KMS-11 (cell line): ENCODE data around the gene RAD1.

Experiments
- H2AFZ ChIP-seq: fragments of 200-600 bp; sonication (generic); 2 replicates; pipeline ENCODE4 v1.6.1; 2016; ENCODE audit warnings: antibody characterized with exemption, mixed run types, low read depth
- H3K27ac ChIP-seq: fragments of 200-600 bp; sonication (generic); 2 replicates; pipeline ENCODE4 v1.6.1; 2016; ENCODE audit warnings: mild to moderate bottlenecking, mixed run types
- H3K27me3 ChIP-seq: fragments of 200-600 bp; sonication (generic); 2 replicates; pipeline ENCODE4 v1.6.1; 2017; ENCODE audit warnings: mild to moderate bottlenecking, low read depth, mixed run types, moderate library complexity; ENCODE audit not compliant: insufficient read depth
- H3K36me3 ChIP-seq: fragments of 200-600 bp; sonication (generic); 2 replicates; pipeline ENCODE4 v1.6.1; 2017; ENCODE audit warnings: mild to moderate bottlenecking, mixed run types; ENCODE audit not compliant: insufficient read depth
- H3K4me1 ChIP-seq: fragments of 200-600 bp; sonication (generic); 2 replicates; pipeline ENCODE4 v1.6.1; 2016; ENCODE audit warnings: mild to moderate bottlenecking, low read depth, mixed run types; ENCODE audit not compliant: poor library complexity, severe bottlenecking
- H3K4me2 ChIP-seq: fragments of 200-600 bp; sonication (generic); 2 replicates; pipeline ENCODE4 v1.7.0; 2016; ENCODE audit warnings: mild to moderate bottlenecking, mixed run types
- H3K4me3 ChIP-seq: fragments of 200-600 bp; sonication (generic); IDR thresholded peaks from 2 replicates; pipeline ENCODE4 v1.6.1; 2017; ENCODE audit warnings: low read depth, low read length, mixed read lengths; ENCODE audit not compliant: insufficient read depth
- H3K79me2 ChIP-seq: fragments of 200-600 bp; sonication (generic); 2 replicates; pipeline ENCODE4 v1.6.1; 2016; ENCODE audit warnings: low read depth, mixed run types; ENCODE audit not compliant: insufficient read depth
- H3K9ac ChIP-seq: fragments of 200-600 bp; sonication (generic); 2 replicates; pipeline ENCODE4 v1.6.1; 2016; ENCODE audit warnings: mild to moderate bottlenecking, mixed run types
- H4K20me1 ChIP-seq: fragments of 200-600 bp; sonication (generic); 2 replicates; pipeline ENCODE4 v1.6.1; 2016; ENCODE audit warnings: mild to moderate bottlenecking, mixed run types; ENCODE audit not compliant: insufficient read depth
- TF ChIP-seq, protein P1 (sequence below): fragments of 200-600 bp; sonication (generic); conservative IDR thresholded peaks from 2 replicates; pipeline ENCODE4 v1.6.1; 2017; ENCODE audit warnings: low read depth, mild to moderate bottlenecking, antibody characterized with exemption, low read length, moderate library complexity, mixed read lengths

RAD1 gene

DNA sequence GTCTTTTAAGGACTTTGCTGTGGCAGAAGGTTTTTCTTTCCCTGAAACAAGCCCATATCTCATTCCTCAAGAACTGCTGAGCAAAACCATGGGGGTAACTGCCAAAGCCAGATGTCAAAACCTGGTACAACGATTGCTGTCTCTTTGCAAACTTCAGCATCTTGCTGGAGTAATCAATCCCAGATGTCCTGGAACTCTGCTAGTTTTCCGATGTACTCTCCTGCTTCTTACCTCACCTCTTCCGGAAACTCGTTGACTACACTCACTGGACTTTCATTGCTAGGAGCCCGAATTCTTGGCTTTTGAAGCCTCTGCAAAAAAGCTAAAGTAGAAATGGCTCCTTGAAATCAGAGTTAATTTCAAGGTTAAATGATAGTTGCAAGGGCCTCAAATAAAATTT, 23.3 kb downstream of the RAD1 start:
- Histone ChIP-seq H3K4me3 (no peak overlapping the region), H3K9ac (no peak overlapping the region), H3K27me3 (no peaks in the 10 kb centered on the region), H4K20me1 (no peaks in the 10 kb centered on the region), H3K4me2 (no peak overlapping the region), H3K4me1 (no peaks in the 10 kb centered on the region), H3K79me2 (no peaks in the 10 kb centered on the region), H3K36me3 (no peaks in the 10 kb centered on the region), H2AFZ (no peak overlapping the region), H3K27ac (no peak overlapping the region)
- TF ChIP-seq, protein P1, sequence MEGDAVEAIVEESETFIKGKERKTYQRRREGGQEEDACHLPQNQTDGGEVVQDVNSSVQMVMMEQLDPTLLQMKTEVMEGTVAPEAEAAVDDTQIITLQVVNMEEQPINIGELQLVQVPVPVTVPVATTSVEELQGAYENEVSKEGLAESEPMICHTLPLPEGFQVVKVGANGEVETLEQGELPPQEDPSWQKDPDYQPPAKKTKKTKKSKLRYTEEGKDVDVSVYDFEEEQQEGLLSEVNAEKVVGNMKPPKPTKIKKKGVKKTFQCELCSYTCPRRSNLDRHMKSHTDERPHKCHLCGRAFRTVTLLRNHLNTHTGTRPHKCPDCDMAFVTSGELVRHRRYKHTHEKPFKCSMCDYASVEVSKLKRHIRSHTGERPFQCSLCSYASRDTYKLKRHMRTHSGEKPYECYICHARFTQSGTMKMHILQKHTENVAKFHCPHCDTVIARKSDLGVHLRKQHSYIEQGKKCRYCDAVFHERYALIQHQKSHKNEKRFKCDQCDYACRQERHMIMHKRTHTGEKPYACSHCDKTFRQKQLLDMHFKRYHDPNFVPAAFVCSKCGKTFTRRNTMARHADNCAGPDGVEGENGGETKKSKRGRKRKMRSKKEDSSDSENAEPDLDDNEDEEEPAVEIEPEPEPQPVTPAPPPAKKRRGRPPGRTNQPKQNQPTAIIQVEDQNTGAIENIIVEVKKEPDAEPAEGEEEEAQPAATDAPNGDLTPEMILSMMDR: no peak

DNA sequence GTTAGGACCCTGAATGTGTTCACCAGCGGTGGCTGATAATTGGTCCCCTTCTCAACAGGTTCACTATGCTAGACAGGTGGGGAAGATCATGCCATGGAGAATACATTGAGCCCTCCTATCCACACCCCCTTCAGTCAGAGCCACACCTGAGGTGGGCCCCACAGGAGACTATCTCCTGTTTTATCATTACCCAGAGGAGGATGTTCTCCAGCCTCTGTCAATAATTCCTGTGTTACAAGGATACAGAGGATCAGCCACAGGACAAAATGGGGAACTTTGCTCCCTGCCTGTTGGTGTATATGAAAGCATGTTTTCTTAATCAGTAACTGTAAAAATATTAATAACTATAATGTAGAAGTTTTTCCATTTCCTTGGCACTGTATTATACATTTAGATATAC, 25.9 kb downstream of the RAD1 start:
- H3K27me3 ChIP-seq: no peaks in the 10 kb centered on the region
- TF ChIP-seq, protein P1: no peak
- no peaks in the 10 kb centered on the region for H4K20me1 ChIP-seq
- no peak overlapping the region for H2AFZ ChIP-seq
- no peak overlapping the region for H3K27ac ChIP-seq
- no peaks in the 10 kb centered on the region for H3K36me3 ChIP-seq
- no peak overlapping the region for H3K9ac ChIP-seq
- no peaks in the 10 kb centered on the region for H3K4me1 ChIP-seq
- no peaks in the 10 kb centered on the region for H3K79me2 ChIP-seq
- no peak overlapping the region for H3K4me3 ChIP-seq
- H3K4me2 ChIP-seq: no peak overlapping the region

DNA sequence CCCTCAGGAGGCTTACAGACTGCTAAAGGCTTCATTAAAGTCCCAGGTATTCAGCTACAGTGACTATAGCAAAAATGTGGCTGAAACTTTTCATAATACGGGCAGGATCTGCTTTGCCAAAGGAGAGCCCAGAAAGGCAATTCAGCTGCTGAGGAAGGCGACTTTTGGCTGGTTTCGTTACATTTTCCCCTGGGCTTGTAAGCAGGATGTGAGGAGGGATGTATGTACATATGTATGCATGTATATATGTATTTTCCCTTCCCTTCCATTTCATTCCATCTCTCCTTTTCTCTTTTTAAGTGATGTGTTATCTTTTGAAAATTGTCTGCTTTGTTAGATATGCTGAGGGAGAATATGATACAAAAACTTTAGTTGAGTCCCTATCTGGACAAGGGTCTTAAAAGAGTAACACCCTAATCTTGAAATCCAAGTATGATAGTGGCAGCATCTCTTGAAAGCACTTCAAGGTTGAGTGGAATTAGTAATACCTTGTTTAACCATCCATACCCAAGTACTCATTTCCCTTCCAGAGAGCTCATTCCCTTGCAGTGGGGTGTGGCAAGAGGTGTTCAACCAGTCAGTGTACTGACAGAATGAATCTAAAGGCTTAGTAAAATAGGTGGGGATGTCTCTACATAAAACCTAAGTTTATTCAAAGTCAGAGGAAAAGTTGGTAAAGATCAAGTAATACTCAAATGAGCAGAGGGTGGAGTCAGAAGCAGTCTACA, 28.7 kb downstream of the RAD1 start:
- H3K79me2 ChIP-seq: no peaks in the 10 kb centered on the region
- no peak overlapping the region for H3K27ac ChIP-seq
- no peaks in the 10 kb centered on the region for H3K36me3 ChIP-seq

DNA sequence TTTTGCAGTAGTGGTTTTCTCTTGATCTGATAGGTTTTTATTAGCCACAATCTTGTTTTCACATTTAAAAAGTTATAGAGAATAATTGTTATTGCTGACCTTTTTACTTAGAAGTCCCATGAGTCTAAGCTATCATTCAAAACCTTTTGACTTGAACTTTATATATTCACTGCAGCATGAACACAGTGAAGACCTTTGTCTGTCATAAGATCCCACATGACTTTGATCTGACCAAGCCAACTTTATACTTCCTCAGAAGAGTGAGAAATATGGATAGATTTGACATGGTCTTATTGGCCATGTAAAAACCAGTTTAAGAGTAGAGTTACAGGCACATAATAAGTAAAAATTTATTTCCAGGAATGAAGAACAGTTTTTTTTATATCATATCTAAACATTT, 34.1 kb downstream of the RAD1 start:
- Histone ChIP-seq H3K4me1 (no peaks in the 10 kb centered on the region), H3K27ac (no peak overlapping the region), H3K27me3 (no peaks in the 10 kb centered on the region), H3K4me2 (no peak overlapping the region), H2AFZ (no peak overlapping the region), H3K9ac (no peak overlapping the region), H3K79me2 (no peaks in the 10 kb centered on the region), H3K4me3 (no peak overlapping the region), H3K36me3 (no peaks in the 10 kb centered on the region), H4K20me1 (no peaks in the 10 kb centered on the region)
- TF ChIP-seq, protein P1: no peak

More for the DNA sequence above, 28.7 kb downstream of the RAD1 start:
- no peaks in the 10 kb centered on the region for H3K27me3 ChIP-seq
- H3K9ac ChIP-seq: no peak overlapping the region
- TF ChIP-seq, protein P1: no peak
- no peak overlapping the region for H2AFZ ChIP-seq
- H3K4me3 ChIP-seq: no peak overlapping the region
- H3K4me2 ChIP-seq: no peak overlapping the region
- no peaks in the 10 kb centered on the region for H3K4me1 ChIP-seq
- no peaks in the 10 kb centered on the region for H4K20me1 ChIP-seq
